Parathyroid adenoma (tissue), 2 donors: ENCODE data around the gene PCNX3.

ENCODE experiments used
- H2AFZ ChIP-seq: fragments of 300-600 bp; sonication (generic); one replicate; pipeline ENCODE4 v1.7.0; 2017; ENCODE audit warnings: antibody characterized with exemption, mild to moderate bottlenecking
- H3K27ac ChIP-seq: fragments of 300-600 bp; sonication (generic); one replicate; pipeline ENCODE4 v1.7.0; 2017
- H3K27me3 ChIP-seq: fragments of 300-600 bp; sonication (generic); one replicate; pipeline ENCODE4 v1.7.0; 2017; ENCODE audit warnings: low read length; ENCODE audit not compliant: control insufficient read depth, insufficient read depth
- H3K36me3 ChIP-seq: fragments of 300-600 bp; sonication (generic); one replicate; pipeline ENCODE4 v1.7.0; 2017; ENCODE audit warnings: low read length; ENCODE audit not compliant: control insufficient read depth, insufficient read depth
- H3K4me1 ChIP-seq: fragments of 300-600 bp; sonication (generic); one replicate; pipeline ENCODE4 v1.7.0; 2017; ENCODE audit warnings: control low read depth
- H3K4me2 ChIP-seq: fragments of 300-600 bp; sonication (generic); one replicate; pipeline ENCODE4 v1.7.0; 2017; ENCODE audit warnings: low read length
- H3K4me3 ChIP-seq: fragments of 300-600 bp; sonication (generic); one replicate; pipeline ENCODE4 v1.7.0; 2017; ENCODE audit warnings: low read depth, low read length
- H3K79me2 ChIP-seq: fragments of 300-600 bp; sonication (generic); one replicate; pipeline ENCODE4 v1.7.0; 2017; ENCODE audit warnings: control low read depth
- H3K9ac ChIP-seq: fragments of 300-600 bp; sonication (generic); one replicate; pipeline ENCODE4 v1.7.0; 2017; ENCODE audit warnings: mild to moderate bottlenecking
- H3K9me3 ChIP-seq: fragments of 300-600 bp; sonication (generic); one replicate; pipeline ENCODE4 v1.7.0; 2017; ENCODE audit warnings: low read length; ENCODE audit not compliant: control insufficient read depth
- TF ChIP-seq, protein P1 (sequence below): fragments of 300-600 bp; sonication (generic); IDR thresholded peaks from one replicate; pipeline ENCODE4 v1.7.0; 2017; ENCODE audit warnings: antibody characterized with exemption, mild to moderate bottlenecking
- donor health status: primary hyperparathyroidism.

PCNX3 gene

DNA sequence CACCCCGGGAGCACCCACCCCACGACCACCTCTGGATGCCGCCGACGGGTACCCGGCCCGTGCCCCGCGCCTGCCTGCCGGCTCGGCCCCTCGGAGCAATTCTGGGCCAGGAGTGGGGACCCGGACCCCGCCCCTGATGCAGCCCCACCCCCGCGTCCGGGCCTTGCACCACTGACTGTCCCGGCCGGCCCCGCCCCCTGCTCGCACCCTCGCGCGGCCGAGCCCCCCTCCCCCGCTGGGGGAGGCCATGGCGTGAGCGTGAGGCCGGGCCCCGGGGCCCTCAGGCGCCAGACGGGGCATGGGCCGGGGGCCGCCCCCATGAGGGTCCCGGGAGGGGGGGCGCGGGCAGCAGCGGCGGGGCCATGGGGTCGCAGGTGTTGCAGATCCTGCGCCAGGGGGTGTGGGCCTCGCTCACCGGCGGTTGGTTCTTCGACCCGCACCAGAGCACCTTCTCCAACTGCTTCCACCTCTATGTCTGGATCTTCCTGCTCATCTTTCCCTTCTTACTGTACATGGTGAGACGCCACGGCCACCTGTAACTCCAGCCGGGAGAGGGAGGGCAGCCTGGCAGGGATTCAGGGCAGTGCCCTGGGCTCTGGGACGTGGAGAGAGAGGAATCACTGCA, 486 bp downstream of the PCNX3 start:
- Histone ChIP-seq H3K27me3 (no peaks in the 10 kb centered on the region), H3K4me2 (peak overlapping the region; percentile 66), H3K79me2 (no peaks in the 10 kb centered on the region), H3K36me3 (no peaks in the 10 kb centered on the region), H3K9me3 (no peaks in the 10 kb centered on the region), H3K4me3 (peak overlapping the region; percentile 67), H3K4me1 (peaks cover 5% of the 10 kb centered on the region), H3K9ac (no peak overlapping the region), H2AFZ (no peak overlapping the region), H3K27ac (peak overlapping the region; percentile 80)
- TF ChIP-seq, protein P1, sequence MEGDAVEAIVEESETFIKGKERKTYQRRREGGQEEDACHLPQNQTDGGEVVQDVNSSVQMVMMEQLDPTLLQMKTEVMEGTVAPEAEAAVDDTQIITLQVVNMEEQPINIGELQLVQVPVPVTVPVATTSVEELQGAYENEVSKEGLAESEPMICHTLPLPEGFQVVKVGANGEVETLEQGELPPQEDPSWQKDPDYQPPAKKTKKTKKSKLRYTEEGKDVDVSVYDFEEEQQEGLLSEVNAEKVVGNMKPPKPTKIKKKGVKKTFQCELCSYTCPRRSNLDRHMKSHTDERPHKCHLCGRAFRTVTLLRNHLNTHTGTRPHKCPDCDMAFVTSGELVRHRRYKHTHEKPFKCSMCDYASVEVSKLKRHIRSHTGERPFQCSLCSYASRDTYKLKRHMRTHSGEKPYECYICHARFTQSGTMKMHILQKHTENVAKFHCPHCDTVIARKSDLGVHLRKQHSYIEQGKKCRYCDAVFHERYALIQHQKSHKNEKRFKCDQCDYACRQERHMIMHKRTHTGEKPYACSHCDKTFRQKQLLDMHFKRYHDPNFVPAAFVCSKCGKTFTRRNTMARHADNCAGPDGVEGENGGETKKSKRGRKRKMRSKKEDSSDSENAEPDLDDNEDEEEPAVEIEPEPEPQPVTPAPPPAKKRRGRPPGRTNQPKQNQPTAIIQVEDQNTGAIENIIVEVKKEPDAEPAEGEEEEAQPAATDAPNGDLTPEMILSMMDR: no peak

- Histone ChIP-seq H3K79me2 (no peaks in the 10 kb centered on the region), H3K4me3 (peak overlapping the region; percentile 67), H3K9me3 (no peaks in the 10 kb centered on the region), H3K36me3 (no peaks in the 10 kb centered on the region), H3K27me3 (no peaks in the 10 kb centered on the region), H3K9ac (no peak overlapping the region), H3K4me2 (peak overlapping the region; percentile 66), H3K27ac (no peak overlapping the region), H3K4me1 (peaks cover 5% of the 10 kb centered on the region), H2AFZ (no peak overlapping the region)
- TF ChIP-seq, protein P1: no peak
Measured at GRCh38 chr11:65616575-65617001, 1.0 kb downstream of the PCNX3 start.

DNA sequence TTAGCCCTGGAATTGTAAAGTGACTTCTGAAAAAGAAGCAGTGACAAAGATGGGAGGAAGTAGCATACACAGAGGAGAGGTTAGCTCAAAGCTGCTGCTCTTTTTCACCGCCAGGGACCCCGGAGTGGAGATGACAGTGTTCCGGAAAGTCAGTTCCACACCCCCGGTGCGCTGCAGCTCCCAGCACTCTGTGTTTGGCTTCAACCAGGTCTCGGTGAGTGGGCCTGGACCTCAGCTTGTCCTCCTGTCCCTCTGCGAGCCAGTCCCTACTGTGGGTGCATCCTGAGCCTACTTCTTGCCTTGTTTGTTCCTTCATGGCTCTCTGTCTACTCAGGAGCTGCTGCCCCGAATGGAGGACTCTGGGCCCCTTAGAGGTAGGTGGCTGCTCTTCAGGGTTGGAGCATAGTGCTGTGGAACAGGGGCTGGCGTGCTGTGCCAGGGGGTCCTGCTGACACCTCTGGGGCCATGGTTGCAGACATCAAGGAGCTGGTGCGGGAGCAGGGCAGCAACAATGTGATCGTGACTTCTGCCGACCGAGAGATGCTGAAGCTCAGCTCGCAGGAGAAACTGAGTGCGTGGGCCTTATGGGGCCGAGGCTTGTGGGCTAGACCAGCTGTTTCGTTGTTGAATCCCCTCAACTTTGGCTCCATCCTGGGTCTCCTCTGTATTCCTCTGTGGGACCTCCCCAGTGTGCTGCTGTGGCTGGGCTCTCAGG, 1.7 kb downstream of the PCNX3 start:
- H3K4me3 ChIP-seq: no peak overlapping the region
- no peaks in the 10 kb centered on the region for H3K27me3 ChIP-seq
- H3K4me1 ChIP-seq: peaks cover 5% of the 10 kb centered on the region
- H3K27ac ChIP-seq: no peak overlapping the region
- TF ChIP-seq, protein P1: no peak
- no peak overlapping the region for H3K9ac ChIP-seq
- H2AFZ ChIP-seq: no peak overlapping the region
- no peaks in the 10 kb centered on the region for H3K9me3 ChIP-seq
- no peaks in the 10 kb centered on the region for H3K79me2 ChIP-seq
- no peaks in the 10 kb centered on the region for H3K36me3 ChIP-seq
- no peak overlapping the region for H3K4me2 ChIP-seq

DNA sequence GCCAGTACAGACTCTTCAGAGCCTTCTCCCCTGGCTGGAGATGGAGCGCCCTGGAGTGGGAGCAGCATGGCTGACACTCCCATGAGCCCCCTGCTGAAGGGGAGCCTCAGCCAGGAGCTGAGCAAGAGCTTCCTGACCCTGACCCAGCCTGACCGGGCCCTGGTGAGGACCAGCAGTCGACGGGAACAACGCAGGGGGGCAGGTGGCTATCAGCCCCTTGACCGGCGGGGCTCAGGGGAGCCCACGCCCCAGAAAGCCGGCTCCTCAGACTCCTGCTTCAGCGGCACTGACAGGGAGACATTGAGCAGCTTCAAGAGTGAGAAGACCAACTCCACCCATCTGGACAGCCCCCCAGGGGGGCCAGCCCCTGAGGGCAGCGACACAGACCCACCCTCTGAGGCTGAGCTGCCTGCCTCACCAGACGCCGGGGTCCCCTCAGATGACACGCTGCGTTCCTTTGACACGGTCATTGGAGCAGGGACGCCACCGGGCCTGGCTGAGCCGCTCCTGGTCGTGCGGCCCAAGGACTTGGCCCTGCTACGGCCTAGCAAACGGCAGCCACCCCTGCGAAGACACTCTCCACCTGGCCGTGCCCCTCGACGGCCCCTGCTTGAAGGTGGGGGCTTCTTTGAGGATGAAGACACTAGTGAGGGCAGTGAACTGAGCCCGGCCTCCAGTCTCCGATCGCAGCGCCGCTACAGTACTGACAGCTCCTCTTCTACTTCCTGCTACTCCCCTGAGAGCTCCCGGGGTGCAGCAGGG, 2.6 kb downstream of the PCNX3 start:
- Histone ChIP-seq H3K4me1 (peaks cover 5% of the 10 kb centered on the region), H3K27ac (no peak overlapping the region), H3K4me3 (no peak overlapping the region), H3K9ac (no peak overlapping the region), H2AFZ (no peak overlapping the region), H3K4me2 (no peak overlapping the region), H3K79me2 (no peaks in the 10 kb centered on the region), H3K36me3 (no peaks in the 10 kb centered on the region), H3K27me3 (no peaks in the 10 kb centered on the region), H3K9me3 (no peaks in the 10 kb centered on the region)
- TF ChIP-seq, protein P1: no peak
